SW480 (cell line): ENCODE results near the gene LMO2.
A peak's percentile ranks its signal among the peaks of the same experiment; 100 is the strongest.

Experiments used
- DNase-seq: peaks from one replicate; pipeline ENCODE4 v3.0.0-alpha.2; 2016; ENCODE audit warnings: low spot score

Gene LMO2

DNA sequence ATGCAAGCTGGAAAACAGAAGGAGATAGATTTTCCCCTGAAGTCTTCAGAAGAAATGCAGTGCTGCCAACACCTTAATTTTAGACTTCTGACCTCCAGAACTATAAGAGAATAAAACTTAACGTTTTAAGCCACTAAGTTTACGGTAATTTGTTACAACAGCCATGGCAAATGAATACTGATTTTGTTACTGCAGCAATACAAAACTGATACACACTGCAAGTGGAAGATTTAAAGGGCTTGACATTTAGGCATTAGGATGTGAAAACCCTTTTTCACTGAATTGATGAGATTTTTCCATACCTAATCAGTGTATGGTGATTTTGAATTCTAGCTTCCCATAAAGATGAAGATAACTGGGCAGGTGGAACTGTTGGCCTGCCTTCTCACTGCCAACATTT is 22.1 kb upstream of the LMO2 start:
- no peak for DNase-seq

- peak; percentile 86 for DNase-seq
These were observed 20.8 kb upstream of the LMO2 start for GRCh38 chr11:33912405-33913361.

- DNase-seq, result no peak
These were observed 19.1 kb upstream of the LMO2 start for GRCh38 chr11:33910958-33911339.

GRCh38 chr11:33910296-33910957 is 18.6 kb upstream of the LMO2 start:
- DNase-seq, result no peak

GRCh38 chr11:33909552-33909951 is 17.7 kb upstream of the LMO2 start:
- no peak for DNase-seq

GRCh38 chr11:33909150-33909549 is 17.3 kb upstream of the LMO2 start:
- no peak for DNase-seq

DNA sequence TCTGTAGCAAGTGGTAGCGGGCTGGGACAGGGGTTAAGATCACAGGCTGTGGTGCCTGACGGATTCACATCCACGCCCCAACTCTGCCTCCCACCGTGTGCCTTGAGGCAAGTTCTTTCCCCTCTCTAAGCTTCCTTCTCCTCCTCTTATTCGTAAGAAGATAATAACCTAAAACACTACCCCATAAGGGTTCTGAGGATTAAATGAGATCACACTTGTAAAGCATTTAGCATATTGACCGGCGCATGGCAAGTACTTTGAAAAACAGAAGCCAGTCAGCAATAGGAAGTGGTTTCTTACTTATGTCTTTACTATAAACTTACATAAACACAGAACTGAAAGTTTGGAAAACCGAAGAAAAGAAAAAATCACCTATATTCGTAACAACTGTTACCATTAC is 15.5 kb upstream of the LMO2 start:
- DNase-seq, result no peak

GRCh38 chr11:33906484-33907186 is 14.8 kb upstream of the LMO2 start:
- DNase-seq, result no peak

- no peak for DNase-seq
These were observed 12.2 kb upstream of the LMO2 start for GRCh38 chr11:33904102-33904501.

DNA sequence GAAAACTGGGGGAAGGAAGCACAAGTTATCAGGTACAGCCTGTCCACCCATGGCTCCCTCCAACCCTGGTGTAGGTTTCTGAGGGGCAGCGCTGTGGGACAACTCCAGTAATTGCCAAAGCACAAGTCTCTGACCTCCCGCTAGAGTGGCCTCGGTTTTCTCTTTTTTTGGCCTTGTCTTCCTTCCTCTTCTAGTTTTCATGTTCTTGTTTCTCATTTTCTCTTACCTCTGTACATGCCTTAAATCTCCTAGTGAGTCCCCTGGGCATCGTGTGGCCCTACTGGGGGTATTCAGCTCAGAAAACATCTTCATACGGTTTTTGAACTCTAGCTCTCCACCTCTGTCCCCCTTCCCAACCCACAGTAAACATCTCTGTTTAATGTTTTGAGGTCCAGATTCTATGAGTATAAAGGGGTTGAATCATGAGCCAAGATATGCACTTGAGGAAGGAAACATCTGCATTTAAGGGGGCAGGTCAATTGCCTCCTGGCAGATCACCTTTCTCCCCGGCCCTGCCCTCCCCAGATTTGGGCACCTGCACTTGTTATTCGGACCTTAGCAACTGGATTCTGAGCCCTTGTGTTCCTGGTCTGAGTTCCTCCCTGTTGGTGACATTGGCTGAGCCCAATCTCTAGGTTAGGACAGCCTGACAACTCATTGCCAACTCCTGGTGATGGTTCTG is 8.4 kb upstream of the LMO2 start:
- DNase-seq, result no peak

DNA sequence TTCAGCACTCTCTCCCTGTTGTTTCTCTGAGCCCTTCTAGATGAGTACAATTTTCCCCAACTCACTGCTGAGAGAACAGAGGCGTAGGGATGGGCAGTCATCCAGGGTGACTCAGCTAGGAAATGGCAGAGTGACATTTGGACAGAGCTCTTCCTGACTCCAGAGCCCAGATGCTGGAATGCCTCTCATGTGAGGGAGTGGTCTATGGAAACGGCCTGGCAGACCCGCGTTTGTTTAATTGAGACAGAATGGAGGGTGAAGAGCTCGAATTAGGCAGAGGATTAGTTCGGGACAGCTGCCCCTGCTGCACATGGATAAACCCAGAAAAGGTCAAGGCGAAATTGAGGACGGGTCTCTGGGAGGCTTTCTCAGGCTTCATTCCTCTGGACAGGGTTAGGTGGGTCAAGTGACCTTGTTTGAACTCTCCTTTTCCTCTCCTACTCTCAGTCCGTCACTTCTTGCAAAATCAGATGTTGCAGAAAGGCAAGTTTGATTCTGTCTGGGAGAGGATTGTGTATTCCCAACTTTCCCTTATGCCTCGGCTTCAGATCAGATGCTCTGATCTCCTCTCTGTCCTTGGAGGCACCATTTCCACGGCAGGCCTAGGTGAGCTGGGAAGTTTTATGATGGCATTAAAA is 7.6 kb upstream of the LMO2 start:
- DNase-seq, result peak; percentile 76

GRCh38 chr11:33898957-33899356 is 7.1 kb upstream of the LMO2 start:
- no peak for DNase-seq

DNA sequence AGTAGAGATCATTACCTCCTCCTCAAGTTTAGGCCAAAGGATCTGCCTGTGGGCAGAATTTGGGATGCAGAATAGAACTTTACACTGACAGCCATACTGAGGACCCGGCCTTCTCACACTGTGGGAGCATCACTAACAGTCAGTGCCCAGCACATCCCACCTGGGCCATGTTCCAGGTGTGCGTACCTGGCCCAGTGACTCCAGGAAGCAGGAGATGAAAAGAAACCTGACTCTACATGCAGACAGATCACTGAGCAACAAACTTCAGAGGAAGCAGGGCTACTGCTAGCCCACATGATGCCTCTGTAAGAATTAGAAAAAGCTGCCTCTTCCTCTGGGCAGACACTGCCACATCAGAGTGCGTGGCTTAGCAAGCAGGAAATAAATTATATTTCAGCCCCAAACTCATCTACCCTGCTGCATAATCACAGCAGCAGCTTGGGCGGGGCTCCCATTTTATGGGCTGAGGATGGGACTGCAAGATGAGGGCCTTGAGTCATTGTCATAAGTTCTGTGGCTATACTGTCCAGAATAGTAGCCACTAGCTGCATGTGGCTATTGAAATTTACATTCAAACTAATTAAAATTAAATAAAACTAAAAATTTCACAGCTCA is 6.0 kb upstream of the LMO2 start:
- peak; percentile 16 for DNase-seq

DNA sequence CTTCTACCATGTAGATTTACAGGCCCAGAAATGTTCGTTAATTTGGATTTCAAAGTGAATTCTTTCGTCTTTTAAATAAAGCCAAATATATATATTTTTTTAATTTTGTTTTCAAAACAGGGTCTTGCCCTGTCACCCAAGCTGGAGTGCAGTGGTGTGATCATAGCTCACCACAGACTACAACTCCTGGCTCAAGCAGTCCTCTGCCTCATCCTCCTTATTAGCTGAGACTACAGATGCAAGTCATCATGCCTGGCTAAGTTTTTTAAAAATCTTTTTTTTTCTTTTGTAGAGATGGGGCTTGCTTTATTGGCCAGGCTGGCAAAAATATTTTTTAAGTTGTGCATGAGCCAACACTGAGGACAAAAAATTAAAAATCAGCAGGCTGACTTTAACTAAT is 5.0 kb upstream of the LMO2 start:
- no peak for DNase-seq

DNA sequence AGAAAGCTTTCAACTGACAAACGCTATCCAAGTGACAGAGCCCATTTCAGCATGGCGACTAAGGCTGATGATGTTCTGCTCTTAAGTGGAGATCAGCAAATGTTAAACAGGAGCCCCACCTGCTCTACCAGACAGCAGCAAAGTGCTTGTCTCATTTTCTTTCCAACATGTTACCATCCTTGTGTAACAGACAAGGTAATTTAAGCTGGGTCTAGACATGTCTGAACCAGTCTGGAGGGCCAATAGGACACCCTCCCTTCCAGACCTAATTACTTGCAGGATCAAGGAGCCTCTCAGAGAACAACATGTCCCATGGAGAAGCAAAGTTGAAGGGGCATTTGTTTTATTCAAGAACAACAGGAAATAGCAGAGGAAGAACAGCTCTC is 3.9 kb upstream of the LMO2 start:
- DNase-seq, result no peak

DNA sequence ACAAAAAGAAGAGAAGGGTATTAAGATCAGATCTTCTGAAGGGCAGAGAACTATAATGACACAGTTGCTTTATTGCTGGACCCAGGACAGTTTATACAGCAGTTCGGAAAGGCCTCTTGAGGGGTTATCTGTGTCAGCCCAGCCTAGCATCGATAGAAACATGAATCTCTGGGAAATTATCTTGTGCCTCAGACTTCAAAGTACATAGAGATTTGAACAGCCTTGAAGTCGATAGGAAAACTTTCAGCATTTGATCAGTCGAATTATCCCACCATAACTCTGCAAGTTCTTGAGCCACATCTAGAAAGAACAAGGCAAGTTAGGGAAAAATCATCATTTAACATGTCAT is 2.5 kb upstream of the LMO2 start:
- no peak for DNase-seq

GRCh38 chr11:33893711-33894397 is 2.0 kb upstream of the LMO2 start:
- DNase-seq, result peak; percentile 81

DNA sequence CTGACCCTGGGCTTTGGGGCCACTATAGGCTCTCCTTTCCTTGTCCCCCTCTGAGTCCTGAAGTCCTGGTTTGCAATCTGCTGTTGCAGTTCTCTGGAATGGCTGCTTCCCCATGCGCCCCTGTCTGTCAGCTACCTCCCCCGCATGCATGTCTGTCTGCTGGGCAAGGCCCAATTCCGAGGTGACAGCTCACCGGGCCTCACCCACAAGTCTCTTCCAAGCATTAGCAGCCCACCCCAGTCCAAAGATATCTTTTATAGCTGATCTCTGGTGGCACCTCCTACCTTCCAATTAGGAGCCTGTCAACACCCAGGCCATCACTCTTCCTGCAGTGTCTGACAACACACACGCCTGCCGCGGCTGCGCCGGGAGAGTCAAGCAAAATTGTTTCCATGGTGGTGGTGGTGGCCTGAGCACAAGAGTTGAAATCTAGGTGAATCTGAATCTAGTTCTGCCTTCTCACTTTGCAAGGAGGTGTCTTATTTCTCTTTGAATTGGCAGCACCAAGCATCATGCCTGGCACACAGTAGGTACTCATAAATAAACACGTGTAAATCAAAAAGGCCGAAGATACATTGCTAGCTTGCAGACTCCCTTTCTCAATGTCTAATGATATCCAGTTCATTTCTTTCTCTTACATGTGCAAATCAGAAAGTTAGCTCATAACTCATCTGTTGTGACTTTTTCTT is 1.2 kb upstream of the LMO2 start:
- no peak for DNase-seq

DNA sequence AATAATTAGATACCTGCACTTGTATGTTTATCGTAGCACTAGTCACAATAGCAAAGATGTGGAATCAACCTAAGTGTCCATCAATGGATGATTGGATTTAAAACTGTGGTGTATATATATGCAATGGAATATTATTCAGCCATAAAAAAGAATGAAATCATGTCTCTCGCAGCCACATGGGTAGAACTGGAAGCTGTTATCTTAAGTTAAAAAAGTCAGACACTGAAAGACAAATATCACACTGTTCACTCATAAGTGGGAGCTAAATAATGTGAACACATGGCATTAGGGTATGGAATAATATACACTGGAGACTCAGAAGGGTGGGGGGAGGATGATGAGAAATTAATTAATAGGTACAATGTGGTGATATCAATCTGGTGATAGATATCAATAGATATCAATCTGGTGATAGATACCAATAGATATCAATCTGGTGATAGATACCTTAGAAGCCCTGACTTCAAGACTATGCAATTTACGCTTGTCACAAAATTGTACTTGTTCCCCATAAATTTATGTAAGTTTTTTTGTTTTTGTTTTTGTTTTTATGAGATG is 2.0 kb downstream of the LMO2 start:
- DNase-seq, result no peak

DNA sequence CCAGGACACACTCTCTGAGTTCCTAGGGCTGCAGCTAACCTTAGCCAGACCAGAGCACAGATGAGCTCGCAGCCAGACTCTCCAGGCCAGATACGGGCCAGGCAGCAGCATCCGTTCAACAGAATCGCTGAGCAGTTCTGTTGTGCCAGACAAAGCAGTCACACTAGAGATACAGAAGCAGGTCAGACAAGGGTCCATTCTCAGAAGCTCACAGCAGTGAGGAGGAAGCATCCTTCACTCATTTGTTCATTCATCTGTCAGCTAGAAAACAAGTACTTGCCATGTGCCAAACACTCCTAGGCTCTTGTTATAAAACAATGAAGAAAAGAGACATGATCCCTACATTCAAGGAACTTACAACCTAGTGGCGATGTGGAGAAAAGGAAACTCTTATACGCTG is 2.6 kb downstream of the LMO2 start:
- no peak for DNase-seq
